ENCODE data around the gene DUSP7. TPM values are rescaled to one million over a fixed set of nuclear protein-coding genes. Genes with fewer than 3 reads are reported as not detected.
A peak's percentile ranks its signal among the peaks of the same experiment; 100 is the strongest.

DUSP7 gene
- total and polyA plus RNA-seq, 2 experiments from 2014 or later, result 6.4 to 13.1 TPM

DNA sequence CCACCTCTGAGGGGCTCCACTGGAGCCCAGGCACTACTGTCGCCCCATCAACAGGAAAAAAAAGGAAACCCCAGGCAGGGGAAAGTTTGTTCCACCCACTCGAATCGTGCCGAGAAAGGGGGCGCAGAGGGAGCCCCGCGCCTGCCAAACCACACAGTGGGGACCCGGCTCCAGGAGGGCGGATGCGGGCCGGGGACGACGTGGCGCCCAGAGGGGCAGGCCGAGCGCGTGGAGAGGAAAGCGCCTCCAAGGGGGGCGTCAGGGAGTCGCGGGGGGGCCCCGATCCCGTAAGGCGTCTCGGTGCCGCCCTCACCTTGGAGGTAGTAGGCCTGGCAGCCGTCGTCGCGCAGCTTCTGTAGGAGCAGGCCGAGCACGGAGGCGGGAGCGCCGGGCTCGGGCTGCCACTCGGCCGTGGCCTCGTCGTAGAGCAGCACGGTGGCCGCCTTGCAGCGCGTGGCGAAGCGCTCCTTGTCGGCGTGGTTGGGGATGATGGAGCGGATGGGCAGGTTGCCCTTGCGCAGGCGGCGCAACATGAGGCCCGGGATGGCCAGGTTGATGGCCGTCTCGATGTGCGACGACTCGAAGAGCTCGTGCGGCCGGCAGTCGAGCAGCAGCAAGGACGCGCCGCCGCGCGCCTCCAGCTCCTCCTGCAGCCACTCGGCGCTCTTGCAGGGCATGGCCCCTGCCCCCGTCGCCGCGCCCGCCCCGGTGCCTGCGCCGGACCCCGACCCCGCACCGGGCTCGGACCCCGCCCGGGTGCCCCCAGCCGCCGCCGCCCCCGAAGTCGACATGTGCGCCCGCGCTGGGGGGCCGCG lies 627 bp downstream of the DUSP7 start:
- Histone ChIP-seq H3K4me2 (peak overlapping the region; percentile 92), H3K4me1 (ENCODE audit: insufficient read depth) (peaks cover 19% of the 10 kb centered on the region), H3K9me3 (ENCODE audit: low read depth) (no peaks in the 10 kb centered on the region), H3K79me2 (peaks cover 40% of the 10 kb centered on the region), H4K20me1 (ENCODE audit: insufficient read depth, poor library complexity, severe bottlenecking) (peaks cover 25% of the 10 kb centered on the region), H3K27ac (peak overlapping the region; percentile 75), H2AFZ (peak overlapping the region; percentile 37), H3K27me3 (no peaks in the 10 kb centered on the region), H3K36me3 (replicated peaks; ENCODE audit: insufficient read depth, low read depth) (no peaks in the 10 kb centered on the region), H3K4me3 (peak overlapping the region; percentile 75), H3K9me2 (replicated peaks; ENCODE audit: insufficient read depth) (no peaks in the 10 kb centered on the region)
- no peak for TF ChIP-seq EZH2phosphoT487 (IDR thresholded peaks at IDR 0.05; ENCODE audit: low read depth, severe bottlenecking, unreplicated experiment)
- TF ChIP-seq EZH2 (IDR thresholded peaks at IDR 0.05; ENCODE audit: borderline replicate concordance), result no peak
- TF ChIP-seq, protein P1, sequence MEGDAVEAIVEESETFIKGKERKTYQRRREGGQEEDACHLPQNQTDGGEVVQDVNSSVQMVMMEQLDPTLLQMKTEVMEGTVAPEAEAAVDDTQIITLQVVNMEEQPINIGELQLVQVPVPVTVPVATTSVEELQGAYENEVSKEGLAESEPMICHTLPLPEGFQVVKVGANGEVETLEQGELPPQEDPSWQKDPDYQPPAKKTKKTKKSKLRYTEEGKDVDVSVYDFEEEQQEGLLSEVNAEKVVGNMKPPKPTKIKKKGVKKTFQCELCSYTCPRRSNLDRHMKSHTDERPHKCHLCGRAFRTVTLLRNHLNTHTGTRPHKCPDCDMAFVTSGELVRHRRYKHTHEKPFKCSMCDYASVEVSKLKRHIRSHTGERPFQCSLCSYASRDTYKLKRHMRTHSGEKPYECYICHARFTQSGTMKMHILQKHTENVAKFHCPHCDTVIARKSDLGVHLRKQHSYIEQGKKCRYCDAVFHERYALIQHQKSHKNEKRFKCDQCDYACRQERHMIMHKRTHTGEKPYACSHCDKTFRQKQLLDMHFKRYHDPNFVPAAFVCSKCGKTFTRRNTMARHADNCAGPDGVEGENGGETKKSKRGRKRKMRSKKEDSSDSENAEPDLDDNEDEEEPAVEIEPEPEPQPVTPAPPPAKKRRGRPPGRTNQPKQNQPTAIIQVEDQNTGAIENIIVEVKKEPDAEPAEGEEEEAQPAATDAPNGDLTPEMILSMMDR (IDR thresholded peaks at IDR 0.05; ENCODE audit: poor library complexity), result no peak
- DNase-seq (ENCODE audit: low spot score), result peak; percentile 82
- under 1% methylated on average over 54 of the region's 94 CpGs for WGBS (ENCODE audit: low lambda C conversion rate, missing lambda C conversion rate)

DNA sequence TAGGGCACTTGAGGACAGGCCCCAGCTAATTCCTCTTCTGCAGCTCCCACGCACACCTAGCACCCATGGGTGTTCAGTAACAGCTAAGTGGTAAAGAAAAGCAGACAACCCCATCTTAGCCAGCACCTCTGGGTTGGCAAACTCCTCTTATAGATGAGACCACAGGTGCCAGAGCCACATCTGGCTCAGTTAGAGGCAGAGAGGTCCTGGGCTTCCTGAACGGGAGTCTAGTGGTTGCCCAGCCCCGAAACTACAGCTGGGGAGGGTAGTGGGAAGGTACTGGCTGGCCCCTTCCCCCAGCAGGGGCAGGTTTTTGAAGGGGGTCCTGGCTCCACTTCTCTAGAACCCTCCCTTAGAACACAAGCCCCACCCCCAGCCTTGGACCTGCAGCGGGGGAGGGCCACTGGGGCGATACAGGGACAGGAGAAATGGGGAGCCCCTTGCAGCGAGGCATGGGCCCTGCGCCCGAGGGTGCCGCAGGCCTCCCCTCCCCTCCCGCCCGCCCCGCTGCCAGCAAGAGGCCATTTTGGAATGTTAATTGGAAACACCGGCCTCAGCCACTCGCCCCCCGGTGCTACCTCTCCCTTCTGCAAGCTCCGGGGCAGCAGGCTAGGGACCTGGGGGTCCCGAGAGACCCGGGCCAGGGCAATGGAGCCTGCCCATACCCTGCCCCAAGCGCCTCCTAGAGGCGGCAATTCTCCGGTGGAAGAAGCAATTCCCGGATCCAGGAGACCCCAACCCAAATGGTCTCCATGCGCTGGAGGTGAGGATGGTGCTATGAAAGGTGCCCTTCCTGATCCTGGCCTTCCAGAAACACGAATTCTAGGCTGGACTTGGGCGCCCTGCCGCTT lies 1.5 kb downstream of the DUSP7 start:
- no peaks in the 10 kb centered on the region for H3K9me3 ChIP-seq (ENCODE audit: low read depth)
- peak overlapping the region; percentile 37 for H2AFZ ChIP-seq
- peak overlapping the region; percentile 75 for H3K27ac ChIP-seq
- H3K9me2 ChIP-seq (replicated peaks; ENCODE audit: insufficient read depth), result no peaks in the 10 kb centered on the region
- peaks cover 40% of the 10 kb centered on the region for H3K79me2 ChIP-seq
- peaks cover 19% of the 10 kb centered on the region for H3K4me1 ChIP-seq (ENCODE audit: insufficient read depth)
- no peaks in the 10 kb centered on the region for H3K27me3 ChIP-seq
- TF ChIP-seq, protein P1 (IDR thresholded peaks at IDR 0.05; ENCODE audit: poor library complexity), result peak; percentile 40
- no peak for TF ChIP-seq EZH2 (IDR thresholded peaks at IDR 0.05; ENCODE audit: borderline replicate concordance)
- H3K36me3 ChIP-seq (replicated peaks; ENCODE audit: insufficient read depth, low read depth), result no peaks in the 10 kb centered on the region
- H3K4me2 ChIP-seq, result peak overlapping the region; percentile 92
- 12% methylated on average over 20 of the region's 26 CpGs for WGBS (ENCODE audit: low lambda C conversion rate, missing lambda C conversion rate)
- H3K4me3 ChIP-seq, result peak overlapping the region; percentile 75
- DNase-seq (ENCODE audit: low spot score), result no peak
- H4K20me1 ChIP-seq (ENCODE audit: insufficient read depth, poor library complexity, severe bottlenecking), result peaks cover 25% of the 10 kb centered on the region

DNA sequence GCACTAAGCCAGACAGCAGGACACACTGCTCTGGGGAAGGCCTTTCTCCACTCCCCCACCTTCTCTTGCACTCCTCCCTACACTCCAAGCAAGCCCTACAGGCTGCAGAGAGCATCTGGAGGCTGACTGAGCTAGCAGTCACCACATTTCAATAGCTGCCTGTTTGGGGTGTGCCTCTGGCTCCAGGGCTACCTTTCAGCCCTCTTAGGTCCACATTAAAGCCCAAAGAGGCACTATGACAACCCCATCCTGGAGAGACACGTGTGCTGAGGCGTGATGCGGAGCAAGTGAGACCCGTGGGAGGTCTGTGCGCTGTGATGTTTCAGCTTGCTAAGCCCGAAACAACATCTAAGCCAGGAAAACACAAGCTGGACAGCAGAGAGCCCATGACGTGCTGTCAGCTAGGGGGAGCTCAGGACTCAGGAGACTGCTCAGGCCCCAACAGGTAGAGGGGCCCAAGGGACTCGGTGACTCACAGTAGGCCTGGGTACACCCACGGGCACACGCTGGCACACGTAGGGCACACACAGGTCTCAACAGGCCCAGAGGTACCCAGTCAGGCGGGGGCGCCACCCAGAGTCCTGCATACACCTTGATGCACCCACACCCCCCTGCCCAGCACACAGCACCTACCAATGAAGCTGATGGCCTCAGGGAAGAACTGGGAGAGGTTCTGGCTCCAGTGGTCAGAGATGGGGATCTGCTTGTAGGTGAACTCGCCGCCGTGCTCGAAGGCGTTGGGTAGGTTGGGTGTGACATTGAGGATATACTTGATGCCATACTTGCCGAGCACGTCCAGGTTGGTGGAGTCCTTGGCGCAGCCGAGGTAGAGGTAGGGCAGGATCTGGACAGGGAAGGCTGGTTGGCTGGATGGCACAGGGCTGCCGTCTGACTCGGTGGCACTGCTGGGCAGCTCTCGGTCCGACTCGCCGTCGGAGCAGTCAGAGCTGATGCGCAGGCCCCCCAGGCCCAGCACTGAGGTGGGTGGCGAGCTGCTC lies 2.8 kb downstream of the DUSP7 start:
- TF ChIP-seq, protein P1 (IDR thresholded peaks at IDR 0.05; ENCODE audit: poor library complexity), result peak; percentile 40
- no peak for TF ChIP-seq EZH2phosphoT487 (IDR thresholded peaks at IDR 0.05; ENCODE audit: low read depth, severe bottlenecking, unreplicated experiment)
- WGBS (ENCODE audit: low lambda C conversion rate, missing lambda C conversion rate), result 87% methylated on average over 31 of the region's 31 CpGs
- H3K27me3 ChIP-seq, result no peaks in the 10 kb centered on the region
- no peaks in the 10 kb centered on the region for H3K9me3 ChIP-seq (ENCODE audit: low read depth)
- no peak overlapping the region for H2AFZ ChIP-seq
- no peak overlapping the region for H3K4me3 ChIP-seq
- peak overlapping the region; percentile 92 for H3K4me2 ChIP-seq
- no peak for DNase-seq (ENCODE audit: low spot score)
- peaks cover 25% of the 10 kb centered on the region for H4K20me1 ChIP-seq (ENCODE audit: insufficient read depth, poor library complexity, severe bottlenecking)
- peaks cover 19% of the 10 kb centered on the region for H3K4me1 ChIP-seq (ENCODE audit: insufficient read depth)
- no peaks in the 10 kb centered on the region for H3K9me2 ChIP-seq (replicated peaks; ENCODE audit: insufficient read depth)
- no peaks in the 10 kb centered on the region for H3K36me3 ChIP-seq (replicated peaks; ENCODE audit: insufficient read depth, low read depth)
- H3K79me2 ChIP-seq, result peaks cover 40% of the 10 kb centered on the region
- H3K27ac ChIP-seq, result no peak overlapping the region

Measured in hepatocyte (in vitro differentiated cells).